Activated T-cell treated with anti-CD3 and anti-CD28 coated beads for 24 hours (primary cell): Measurements from ENCODE around the gene CCDC184.
"Not testable (repeated sequence)": the region's sequence is repeated elsewhere in the genome, so short reads cannot be mapped to it uniquely, and the experiment has no call there.

Source experiments
- DNase-seq: peaks from one replicate; pipeline ENCODE4 v3.0.0-alpha.2; 2020; ENCODE audit warnings: low read depth

CCDC184 gene

DNA sequence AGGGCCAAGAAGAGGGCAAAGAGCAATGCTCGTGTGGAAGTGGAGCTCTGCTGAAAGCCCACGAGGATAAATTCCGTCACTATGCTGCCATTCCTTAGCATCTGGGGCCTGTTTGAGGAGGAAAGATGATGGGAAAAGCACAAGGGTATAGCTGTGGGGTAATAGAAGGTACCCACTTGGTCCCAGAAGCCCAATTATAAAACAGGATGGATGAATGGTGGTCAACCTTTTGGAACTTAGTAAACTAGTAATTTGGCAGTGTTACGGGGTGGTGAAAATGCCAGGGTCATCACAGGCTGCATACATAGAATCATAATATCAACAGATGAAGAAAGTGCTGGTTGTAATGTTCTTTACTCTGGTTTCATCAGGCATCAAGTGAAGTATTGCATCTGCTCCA is 19.7 kb downstream of the CCDC184 start, which contains the start of gene OR10AD1:
Gene OR10AD1 (minus strand): TSS at position 101 of the 400 bp plus-strand sequence. CDS start 0 bp downstream, at position 101.
- no peak for DNase-seq

DNA sequence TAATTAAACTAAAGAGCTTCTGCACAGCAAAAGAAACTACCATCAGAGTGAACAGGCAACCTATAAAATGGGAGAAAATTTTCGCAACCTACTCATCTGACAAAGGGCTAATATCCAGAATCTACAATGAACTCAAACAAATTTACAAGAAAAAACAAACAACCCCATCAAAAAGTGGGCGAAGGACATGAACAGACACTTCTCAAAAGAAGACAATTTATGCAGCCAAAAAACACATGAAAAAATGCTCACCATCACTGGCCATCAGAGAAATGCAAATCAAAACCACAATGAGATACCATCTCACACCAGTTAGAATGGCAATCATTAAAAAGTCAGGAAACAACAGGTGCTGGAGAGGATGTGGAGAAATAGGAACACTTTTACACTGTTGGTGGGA is 26.1 kb downstream of the CCDC184 start:
- not testable (repeated sequence) for DNase-seq

DNA sequence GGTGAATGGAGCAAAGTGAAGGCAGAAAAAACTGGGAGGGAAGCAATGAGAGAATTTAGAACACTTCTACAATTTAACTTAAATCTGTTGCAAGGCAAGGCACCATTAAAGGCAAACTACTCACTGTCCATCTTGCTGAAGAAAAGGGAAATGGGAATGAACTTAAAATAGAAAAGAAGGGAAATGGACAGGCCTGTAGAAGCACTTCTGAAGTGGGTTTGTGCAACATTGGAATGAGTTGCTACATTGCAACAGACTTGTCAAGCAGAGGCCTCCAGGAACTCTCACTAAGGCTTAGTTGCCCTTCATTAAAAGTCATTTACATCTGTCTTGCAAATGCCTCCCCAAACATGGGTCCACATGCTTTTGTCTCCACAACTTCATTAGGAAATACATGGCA is 33.3 kb downstream of the CCDC184 start:
- DNase-seq: no peak

DNA sequence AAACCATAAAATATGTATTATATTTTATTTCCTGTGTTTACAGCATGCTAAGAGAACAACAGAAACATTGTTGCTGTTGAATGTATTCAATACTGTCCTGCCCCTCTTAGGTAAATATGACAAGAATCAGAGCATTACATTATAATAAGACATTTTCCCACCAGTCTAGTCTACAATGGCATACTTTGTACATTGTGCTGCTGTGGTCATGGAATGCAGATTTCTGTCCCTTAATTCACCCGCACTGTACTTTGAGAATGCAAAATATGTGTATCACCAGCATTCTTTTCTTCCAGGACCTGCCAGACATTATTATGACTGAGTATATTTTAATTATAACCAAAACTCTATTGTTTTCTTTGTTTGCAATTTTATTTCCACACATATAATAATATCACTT is 36.2 kb downstream of the CCDC184 start:
- DNase-seq: no peak

DNA sequence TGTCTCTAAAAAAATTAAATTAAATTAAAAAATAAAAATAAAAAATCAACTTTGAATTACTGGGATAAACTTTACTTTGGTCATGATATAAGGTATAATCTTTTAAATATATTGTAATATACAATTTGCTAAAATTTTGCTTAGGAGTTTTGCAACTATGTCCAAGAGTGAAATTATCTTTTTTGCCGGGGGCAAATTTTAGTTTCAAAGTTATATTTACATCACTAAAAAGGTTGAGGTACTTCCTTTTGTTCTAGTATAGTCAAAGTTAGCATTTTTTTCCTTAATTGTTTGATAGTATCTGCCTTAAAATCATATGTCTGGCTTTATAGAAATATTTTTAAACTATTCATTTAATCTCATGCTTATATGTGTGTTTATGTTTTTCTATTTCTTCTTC is 37.3 kb downstream of the CCDC184 start:
- DNase-seq: no peak

DNA sequence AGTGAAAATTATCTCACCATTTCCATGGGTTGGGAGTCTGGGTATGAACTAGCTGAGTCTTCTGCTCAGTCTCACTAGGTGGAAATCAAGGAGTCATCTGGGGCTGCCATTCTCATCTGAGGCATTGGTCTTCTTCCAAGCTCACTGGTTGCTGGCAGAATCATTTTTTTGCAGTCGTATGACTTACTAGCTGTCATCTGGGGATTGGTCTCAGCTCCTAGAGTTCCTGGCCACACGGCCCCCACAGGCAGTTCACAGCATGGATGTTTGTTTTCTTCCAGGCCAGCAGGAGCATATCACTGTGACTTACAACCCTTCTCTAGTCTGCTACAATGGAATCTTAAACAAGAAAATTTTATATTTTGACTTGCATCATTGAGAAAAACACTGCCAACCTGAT is 38.2 kb downstream of the CCDC184 start:
- no peak for DNase-seq

DNA sequence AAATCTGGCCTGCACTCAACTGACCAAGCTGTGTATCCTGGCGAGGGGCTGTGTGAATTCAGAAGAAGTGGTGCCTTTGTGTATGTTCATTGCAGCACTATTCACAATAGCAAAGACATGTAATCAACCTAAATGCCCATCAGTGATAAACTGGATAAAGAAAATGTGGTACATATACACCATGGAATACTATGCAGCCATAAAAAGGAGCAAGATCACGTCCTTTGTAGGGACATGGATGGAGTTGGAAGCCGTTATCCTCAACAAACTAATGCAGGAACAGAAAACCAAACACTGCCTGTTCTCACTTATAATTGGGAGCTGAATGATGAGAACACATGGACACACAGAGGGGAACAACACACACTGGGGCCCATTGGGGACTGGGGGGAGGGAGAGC is 41.1 kb downstream of the CCDC184 start:
- not testable (repeated sequence) for DNase-seq

DNA sequence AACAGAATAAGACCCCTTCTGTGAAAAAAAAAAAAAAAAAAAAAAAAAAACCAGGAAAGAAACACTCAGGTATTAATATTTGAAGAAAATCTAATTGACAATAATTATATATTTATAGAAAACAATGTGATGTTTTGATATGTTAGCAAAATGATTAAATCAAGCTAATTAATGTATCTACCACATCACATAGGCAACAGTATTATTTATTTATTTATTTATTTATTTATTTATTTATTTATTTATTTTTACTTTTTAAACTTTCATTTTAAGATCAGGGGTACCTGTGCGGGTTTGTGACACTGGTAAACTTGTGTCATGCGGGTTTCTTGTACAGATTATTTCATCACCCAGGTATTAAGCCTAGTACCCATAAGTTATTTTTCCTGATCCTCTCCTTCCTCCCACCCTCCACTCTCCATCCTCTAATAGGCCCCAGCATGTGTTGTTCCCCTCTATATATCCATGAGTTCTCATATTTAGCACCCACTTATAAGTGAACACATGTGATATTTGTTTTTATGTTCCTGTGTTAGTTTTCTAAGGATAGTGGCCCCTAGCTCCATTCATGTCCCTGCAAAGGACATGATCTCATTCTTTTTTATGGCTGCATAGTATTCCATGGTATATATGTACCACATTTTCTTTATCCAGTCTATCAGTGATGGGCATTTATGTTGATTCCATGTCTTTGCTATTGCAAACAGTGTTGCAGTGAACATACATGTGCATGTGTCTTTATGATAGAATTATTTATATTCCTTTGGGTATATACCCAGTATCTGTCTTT is 47.9 kb downstream of the CCDC184 start:
- DNase-seq: not testable (repeated sequence)
